A673 (cell line): ENCODE results near the gene SYNE3.

ENCODE experiments used
- EZH2 ChIP-seq: fragments of 200-600 bp; sonication (generic); IDR thresholded peaks from 2 replicates; pipeline ENCODE4 v1.6.1; 2017; ENCODE audit warnings: borderline replicate concordance, low read depth, mild to moderate bottlenecking, mixed read lengths, antibody characterized with exemption, low read length; ENCODE audit not compliant: poor library complexity, severe bottlenecking
- TF ChIP-seq, protein P1 (sequence below): fragments of 300-800, 200-600 bp; sonication (generic); conservative IDR thresholded peaks from 2 replicates; pipeline ENCODE4 v1.5.1; 2017; ENCODE audit warnings: low read depth, mild to moderate bottlenecking, antibody characterized with exemption, low read length, moderate library complexity, mixed read lengths

DNA sequence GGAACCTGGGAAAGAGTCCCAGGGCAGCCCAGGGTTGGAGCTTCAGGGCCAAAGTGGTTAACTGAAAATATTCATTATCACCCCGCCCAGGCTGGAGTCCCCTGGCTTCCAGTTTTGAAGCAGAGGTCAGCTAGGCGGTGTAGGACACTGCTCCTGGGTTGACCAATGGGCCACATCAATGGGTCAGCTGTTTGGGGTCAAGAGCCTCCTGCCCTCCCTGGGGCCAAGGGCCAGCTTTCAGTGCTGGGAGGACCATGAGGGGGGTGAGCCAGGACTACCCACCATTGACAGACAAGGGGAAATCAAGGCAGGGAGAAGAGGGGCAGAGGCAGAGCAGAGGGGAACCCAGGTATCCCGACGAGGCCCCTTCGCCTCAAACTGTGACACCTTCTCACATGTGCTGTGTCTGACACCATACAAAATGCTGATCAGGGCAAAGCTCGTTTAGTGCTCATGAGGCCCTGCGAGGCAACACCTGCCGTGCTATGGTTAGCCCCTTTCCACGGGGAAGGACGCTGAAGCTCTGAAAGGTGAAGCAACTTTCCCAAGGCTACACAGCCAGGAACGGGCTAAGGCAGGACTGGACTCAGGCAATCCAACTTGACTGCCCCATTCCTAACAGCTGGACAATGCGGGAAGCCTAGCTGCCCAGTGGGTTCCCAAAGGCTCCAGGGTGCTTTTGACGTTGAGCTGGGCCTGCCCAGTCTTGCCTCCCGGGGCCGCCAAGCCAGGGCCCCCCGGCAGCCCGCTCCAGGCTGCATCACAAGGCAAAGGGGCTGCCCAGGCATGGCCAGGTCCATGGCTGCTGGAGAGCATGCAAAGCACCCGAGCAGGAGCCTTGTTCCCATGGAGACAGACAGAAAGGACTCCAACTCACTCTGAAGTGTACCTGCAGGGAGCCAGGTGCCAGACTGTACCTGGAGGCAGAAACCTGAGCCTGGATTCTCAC, 2.0 kb downstream of the SYNE3 start:
- TF ChIP-seq, protein P1, sequence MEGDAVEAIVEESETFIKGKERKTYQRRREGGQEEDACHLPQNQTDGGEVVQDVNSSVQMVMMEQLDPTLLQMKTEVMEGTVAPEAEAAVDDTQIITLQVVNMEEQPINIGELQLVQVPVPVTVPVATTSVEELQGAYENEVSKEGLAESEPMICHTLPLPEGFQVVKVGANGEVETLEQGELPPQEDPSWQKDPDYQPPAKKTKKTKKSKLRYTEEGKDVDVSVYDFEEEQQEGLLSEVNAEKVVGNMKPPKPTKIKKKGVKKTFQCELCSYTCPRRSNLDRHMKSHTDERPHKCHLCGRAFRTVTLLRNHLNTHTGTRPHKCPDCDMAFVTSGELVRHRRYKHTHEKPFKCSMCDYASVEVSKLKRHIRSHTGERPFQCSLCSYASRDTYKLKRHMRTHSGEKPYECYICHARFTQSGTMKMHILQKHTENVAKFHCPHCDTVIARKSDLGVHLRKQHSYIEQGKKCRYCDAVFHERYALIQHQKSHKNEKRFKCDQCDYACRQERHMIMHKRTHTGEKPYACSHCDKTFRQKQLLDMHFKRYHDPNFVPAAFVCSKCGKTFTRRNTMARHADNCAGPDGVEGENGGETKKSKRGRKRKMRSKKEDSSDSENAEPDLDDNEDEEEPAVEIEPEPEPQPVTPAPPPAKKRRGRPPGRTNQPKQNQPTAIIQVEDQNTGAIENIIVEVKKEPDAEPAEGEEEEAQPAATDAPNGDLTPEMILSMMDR = no peak
- TF ChIP-seq EZH2 = no peak
